ENCODE data around the gene AGMO. TPM values are rescaled to one million over a fixed set of nuclear protein-coding genes. Genes with fewer than 3 reads are reported as not detected.

Gene AGMO
- total RNA-seq, 1 donor from 2014 or later = 0.40 TPM

GRCh38 chr7:15418264-15418663 lies 143.6 kb downstream of the AGMO start:
- intact Hi-C loops (cut with DNase I) = no loop called here
- no peak for DNase-seq (ENCODE audit: low spot score)

GRCh38 chr7:15417341-15417988 lies 144.3 kb downstream of the AGMO start:
- intact Hi-C loops (cut with DNase I) = no loop called here
- DNase-seq (ENCODE audit: low spot score) = no peak

- intact Hi-C loops (cut with DNase I) = no loop called here
- no peak for DNase-seq (ENCODE audit: low spot score)
Observed at GRCh38 chr7:15411019-15411418, 150.8 kb downstream of the AGMO start.

GRCh38 chr7:15407910-15408309 lies 153.9 kb downstream of the AGMO start:
- DNase-seq (ENCODE audit: low spot score) = no peak
- intact Hi-C loops (cut with DNase I) = no loop called here

DNA sequence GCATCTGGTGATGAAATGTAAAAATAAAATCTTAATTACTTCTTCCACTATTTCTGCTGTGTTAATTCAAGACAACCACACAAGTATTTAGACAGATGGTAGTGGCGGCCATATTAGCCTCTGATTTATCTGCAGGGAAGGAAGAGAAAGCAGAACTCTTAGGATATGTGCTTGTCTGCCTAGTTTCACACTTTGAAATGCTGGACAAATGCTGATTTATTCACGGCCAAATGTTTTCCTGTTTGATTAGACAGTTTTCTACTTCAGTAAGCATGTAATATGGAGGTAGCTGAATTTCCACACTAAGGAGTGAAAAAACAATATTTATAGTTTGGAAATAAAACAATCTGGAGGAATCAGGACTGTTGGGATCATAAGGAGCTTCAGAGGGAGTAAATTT lies 158.1 kb downstream of the AGMO start:
- intact Hi-C loops (cut with DNase I) = no loop called here
- no peak for DNase-seq (ENCODE audit: low spot score)

DNA sequence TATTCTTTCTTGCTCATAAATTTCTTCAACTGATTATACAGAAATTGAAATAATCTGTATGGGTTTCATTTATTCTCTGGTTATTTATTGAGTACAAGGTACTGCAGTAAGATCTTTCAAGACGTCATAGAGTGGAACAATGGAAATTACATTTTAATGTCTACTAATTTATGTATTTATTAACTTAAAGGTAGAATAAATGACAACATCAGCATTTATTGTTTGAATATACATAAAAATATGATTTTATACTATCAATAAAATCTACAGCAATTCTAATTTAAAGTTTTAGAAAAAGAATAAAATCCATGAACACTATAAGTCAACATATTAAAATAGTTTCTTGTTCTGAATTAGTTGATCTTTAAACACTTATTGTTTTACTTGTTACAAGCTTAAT lies 158.5 kb downstream of the AGMO start:
- intact Hi-C loops (cut with DNase I) = no loop called here
- DNase-seq (ENCODE audit: low spot score) = no peak

DNA sequence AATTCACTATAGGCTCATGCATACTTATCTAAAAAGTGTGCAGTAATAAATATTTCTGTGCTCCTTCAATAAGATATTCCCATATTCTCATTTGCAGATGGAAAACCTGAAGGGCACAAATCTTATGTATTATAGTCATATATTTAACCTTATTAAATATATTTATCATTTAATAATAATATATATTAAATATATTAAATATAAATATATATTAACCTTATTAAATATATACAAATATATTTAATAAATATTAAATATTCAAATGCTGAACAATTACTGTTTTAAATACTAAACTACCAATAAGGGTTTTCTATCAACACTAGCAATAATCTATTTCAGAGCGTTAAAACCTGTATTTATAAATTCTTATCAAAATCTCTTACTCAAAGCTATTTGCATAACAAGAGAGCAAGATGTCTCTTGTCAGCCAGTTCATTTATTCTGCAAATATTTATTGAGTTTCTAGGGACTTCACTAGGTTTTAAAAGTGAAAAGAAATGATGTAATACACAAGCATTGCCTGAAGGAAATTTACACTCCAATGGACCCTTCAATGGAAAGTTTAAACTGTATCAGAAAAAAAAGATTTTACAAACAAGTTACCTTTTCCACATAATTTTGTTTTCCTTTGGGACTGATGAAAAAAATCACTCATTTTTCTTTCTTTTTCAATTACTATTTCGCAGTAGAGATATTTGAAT lies 159.2 kb downstream of the AGMO start:
- DNase-seq (ENCODE audit: low spot score) = no peak
- intact Hi-C loops (cut with DNase I) = no loop called here

DNA sequence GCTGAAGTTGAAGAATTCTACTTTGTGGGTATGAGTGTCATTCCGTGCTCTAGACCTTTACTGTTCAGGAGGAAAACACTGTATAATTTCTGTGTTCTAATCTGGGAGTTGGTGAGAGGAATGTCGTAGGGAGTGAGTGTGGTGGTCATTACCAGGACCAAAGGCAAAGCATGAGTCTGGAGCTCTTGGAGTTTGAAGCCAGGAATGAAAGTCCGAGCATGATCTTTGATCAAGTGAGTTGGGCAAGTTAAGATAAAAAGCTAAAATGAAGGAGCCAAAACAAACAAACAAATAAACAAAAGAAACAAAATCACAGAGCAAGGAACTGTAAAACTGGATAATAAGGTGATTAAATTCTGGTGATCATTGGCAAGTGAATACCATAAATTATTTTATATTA lies 161.4 kb downstream of the AGMO start:
- intact Hi-C loops (cut with DNase I) = no loop called here
- no peak for DNase-seq (ENCODE audit: low spot score)

GRCh38 chr7:15399441-15399840 lies 162.4 kb downstream of the AGMO start:
- intact Hi-C loops (cut with DNase I) = no loop called here
- DNase-seq (ENCODE audit: low spot score) = no peak

DNA sequence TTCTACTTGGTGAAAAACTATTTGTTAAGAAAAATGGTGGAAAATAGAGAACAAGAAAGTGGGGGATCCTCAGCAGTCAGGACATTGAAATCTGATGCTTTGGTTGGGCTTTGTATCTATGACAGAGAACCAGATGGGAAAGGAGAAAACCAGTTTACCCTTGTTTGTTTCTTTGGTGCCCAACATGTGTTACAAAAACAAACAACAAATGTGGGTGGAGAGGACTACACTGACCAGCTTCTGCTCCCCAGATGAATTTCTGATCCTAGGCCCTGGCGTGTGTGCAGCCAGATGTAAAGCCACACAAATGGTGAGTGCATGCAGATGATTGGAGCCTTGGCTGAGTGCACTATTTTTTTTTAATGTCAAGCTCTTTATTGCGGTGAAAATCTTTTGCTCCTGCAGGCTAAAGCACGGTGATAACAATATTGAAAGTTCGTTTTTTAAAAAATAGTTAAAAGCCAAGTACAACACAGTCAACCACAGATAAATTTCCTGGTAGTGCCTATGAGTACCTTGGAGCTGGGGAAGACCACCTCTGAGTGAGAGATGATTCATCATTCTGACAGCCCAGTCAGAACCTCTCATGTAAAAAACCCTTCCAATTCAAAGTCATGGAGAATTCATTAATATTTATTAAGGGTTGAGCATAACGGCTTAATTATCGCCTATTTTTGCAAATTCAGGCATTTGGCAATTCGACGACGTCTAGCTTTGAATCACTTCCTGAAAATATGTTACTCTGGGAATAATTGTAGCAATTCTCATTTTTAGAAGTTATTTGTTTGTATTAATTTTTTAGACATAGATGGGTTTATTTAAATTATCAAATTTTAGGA lies 163.7 kb downstream of the AGMO start:
- intact Hi-C loops (cut with DNase I) = no loop called here

GRCh38 chr7:15397159-15397550 lies 164.7 kb downstream of the AGMO start:
- no peak for DNase-seq (ENCODE audit: low spot score)
- intact Hi-C loops (cut with DNase I) = no loop called here

More for the DNA sequence above, 163.7 kb downstream of the AGMO start:
- no peak for DNase-seq (ENCODE audit: low spot score)

DNA sequence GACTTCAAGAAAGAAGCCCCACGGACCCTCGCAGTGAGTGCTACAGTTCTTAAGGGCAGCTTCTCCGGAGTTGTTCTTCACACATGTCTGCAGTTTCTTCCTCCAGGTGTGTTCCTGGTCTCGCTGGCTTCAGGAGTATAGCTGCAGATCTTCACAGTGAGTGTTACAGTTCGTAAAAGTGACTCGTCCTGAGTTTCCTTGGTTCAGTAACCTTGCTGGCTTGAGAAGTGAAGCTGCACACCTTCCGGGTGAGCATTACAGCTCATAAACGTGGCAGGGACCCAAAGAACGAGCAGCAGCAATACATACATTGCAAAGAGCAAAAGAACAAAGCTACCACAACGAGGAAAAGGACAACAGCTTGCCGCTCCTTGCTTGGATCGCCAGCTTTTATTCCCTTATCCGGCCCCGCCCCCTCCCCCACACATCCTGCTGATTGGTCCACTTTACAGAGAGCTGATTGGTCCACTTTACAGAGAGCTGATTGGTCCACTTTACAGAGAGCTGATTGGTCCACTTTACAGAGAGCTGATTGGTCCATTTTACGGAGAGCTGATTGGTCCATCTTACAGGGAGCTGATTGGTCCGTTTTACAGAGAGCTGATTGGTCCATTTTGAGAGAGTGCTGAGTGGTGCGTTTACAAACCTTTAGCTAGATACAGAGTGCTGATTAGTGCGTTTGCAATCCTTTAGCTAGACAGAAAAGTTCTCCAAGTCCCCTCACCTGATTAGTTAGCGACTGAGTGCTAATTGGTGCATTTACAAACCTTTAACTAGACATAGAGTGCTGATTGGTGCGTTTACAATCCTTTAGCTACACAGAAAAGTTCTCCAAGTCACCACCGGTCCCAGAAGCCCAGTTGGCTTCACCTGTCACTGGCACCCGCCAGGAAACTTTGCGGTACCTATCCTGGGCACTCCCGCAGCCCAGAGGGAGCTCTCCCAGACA lies 165.3 kb downstream of the AGMO start:
- no peak for DNase-seq (ENCODE audit: low spot score)
- intact Hi-C loops (cut with DNase I) = no loop called here

GRCh38 chr7:15389073-15389472 lies 172.7 kb downstream of the AGMO start:
- intact Hi-C loops (cut with DNase I) = no loop called here
- no peak for DNase-seq (ENCODE audit: low spot score)

GRCh38 chr7:15378494-15379145 lies 183.2 kb downstream of the AGMO start:
- intact Hi-C loops (cut with DNase I) = no loop called here
- no peak for DNase-seq (ENCODE audit: low spot score)

DNA sequence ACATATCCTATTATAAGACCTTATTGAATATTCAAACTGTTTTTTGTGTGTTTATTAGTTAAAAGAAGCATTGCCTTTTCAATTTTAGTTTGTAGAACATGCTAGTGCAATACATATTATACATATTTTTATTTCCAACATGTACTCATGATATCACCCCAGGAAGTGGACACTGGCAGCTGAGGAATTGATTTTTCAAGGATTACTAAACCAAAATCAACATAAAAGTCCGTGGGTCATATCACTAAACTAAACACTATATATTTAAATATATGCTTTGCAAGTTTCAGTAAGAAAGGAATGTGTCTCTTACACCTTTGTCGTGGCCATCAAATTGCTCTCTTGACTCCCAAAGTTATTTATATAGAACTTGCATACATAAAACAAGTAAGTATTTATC lies 185.2 kb downstream of the AGMO start:
- intact Hi-C loops (cut with DNase I) = no loop called here
- no peak for DNase-seq (ENCODE audit: low spot score)

- intact Hi-C loops (cut with DNase I) = no loop called here
- DNase-seq (ENCODE audit: low spot score) = no peak
Observed at GRCh38 chr7:15370441-15370840, 191.4 kb downstream of the AGMO start.

- intact Hi-C loops (cut with DNase I) = no loop called here
- DNase-seq (ENCODE audit: low spot score) = no peak
Observed at GRCh38 chr7:15368653-15369052, 193.2 kb downstream of the AGMO start.

DNA sequence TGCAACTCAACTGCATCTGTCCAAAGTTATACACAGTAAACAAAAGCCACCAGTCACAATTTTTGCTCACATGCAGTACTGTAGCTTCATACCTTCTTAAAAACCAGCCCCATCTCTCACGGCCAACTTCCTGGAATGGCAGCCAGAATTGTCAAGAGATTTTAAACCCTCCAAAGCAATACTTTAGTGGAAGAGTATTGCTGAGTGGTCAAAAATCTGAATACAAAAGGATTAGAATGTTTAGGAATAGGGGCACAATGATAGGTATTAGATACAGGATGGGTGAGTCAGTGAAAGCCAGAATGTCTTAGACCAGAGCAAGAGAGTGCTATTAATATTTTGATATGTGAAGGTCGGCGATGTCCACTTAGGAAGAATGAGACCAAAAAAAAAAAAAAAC lies 193.9 kb downstream of the AGMO start:
- intact Hi-C loops (cut with DNase I) = no loop called here

DNA sequence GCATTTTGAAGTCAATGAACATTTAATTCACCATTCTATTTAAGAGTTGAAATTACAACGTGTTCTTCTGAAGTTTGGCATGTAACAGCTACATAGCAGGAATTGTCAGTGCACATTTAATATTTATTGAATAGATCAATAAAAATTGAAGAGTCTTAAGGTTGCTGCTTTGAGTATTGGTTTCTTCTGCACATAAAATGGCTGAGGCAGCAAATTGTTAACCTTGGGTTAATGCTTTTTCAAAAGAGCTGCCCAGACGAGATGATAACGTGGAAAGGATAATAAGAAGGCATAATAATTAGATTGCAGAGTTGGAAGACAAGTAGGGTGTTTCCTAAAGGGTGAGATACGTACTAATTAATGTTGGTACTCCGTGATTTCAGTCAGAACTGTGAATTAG lies 203.7 kb downstream of the AGMO start:
- DNase-seq (ENCODE audit: low spot score) = no peak
- intact Hi-C loops (cut with DNase I) = no loop called here

More for the DNA sequence above, 193.9 kb downstream of the AGMO start:
- no peak for DNase-seq (ENCODE audit: low spot score)

All from cardiac septum (tissue), 1 donor.